Measurements from ENCODE around the gene MPPED1. TPM values are rescaled to one million over a fixed set of nuclear protein-coding genes. Genes with fewer than 3 reads are reported as not detected.

Gene MPPED1
- polyA plus RNA-seq, 5 donors: 0.25 to 0.46 (median 0.46) TPM

- DNase-seq: no peak
Observed at GRCh38 chr22:43541022-43541421, 129.2 kb downstream of the MPPED1 start.

GRCh38 chr22:43541462-43542407 lies 129.9 kb downstream of the MPPED1 start:
- DNase-seq: no peak

- no peak for DNase-seq
Observed at GRCh38 chr22:43542681-43543521, 131.1 kb downstream of the MPPED1 start.

GRCh38 chr22:43543522-43544288 lies 131.9 kb downstream of the MPPED1 start:
- DNase-seq: no peak

GRCh38 chr22:43544289-43544673 lies 132.5 kb downstream of the MPPED1 start:
- no peak for DNase-seq

- DNase-seq: no peak
Observed at GRCh38 chr22:43546186-43546585, 134.4 kb downstream of the MPPED1 start.

GRCh38 chr22:43550024-43550620 lies 138.3 kb downstream of the MPPED1 start:
- DNase-seq: no peak

- no peak for DNase-seq
Observed at GRCh38 chr22:43550672-43551071, 138.9 kb downstream of the MPPED1 start.

GRCh38 chr22:43553451-43554258 lies 141.8 kb downstream of the MPPED1 start:
- DNase-seq: no peak

GRCh38 chr22:43554259-43554636 lies 142.4 kb downstream of the MPPED1 start:
- DNase-seq: no peak

GRCh38 chr22:43554694-43555365 lies 143.0 kb downstream of the MPPED1 start:
- no peak for DNase-seq

GRCh38 chr22:43555561-43556515 lies 144.0 kb downstream of the MPPED1 start:
- DNase-seq: no peak

Other genes starting within 250 kb of the MPPED1 start
- 10 to 100 TPM; 16.9 to 35.3 (median 20.9) TPM for gene TTLL12, start 224.9 kb upstream of the MPPED1 start, polyA plus RNA-seq (ENCODE audit: insufficient read depth in 1 of 5, insufficient read length in 5 of 5, low replicate concordance in 1 of 5)
- gene SCUBE1, start 68.6 kb upstream of the MPPED1 start, polyA plus RNA-seq (ENCODE audit: insufficient read depth in 1 of 5, insufficient read length in 5 of 5, low replicate concordance in 1 of 5): 1 to 10 TPM in 4 of 5 donors, under 1 TPM in 1; 0.69 to 3.1 (median 1.1) TPM

All from right lung (tissue), 5 donors.